WTC11 (cell line): ENCODE results near the gene ISCU. TPM values are rescaled to one million over a fixed set of nuclear protein-coding genes. Genes with fewer than 3 reads are reported as not detected.

Experiments
- ATAC-seq: fragments of 200-7000 bp; cut with Tn5 transposase; 2 replicates; pipeline ENCODE4 v1.10.0; 2021; ENCODE audit warnings: mild to moderate bottlenecking, moderate library complexity
- CTCF ChIA-PET: fragments of 300-600 bp; sonication (Branson Sonifier 250); formaldehyde crosslinking; loops from one replicate; lab custom pipeline; 2021; ENCODE audit warnings: antibody characterized with exemption; lab: Charles Lee
- POLR2A ChIA-PET: fragments of 350-600 bp; sonication (Branson Sonifier 250); formaldehyde crosslinking; loops from one replicate; lab custom pipeline; 2021; ENCODE audit warnings: antibody characterized with exemption; lab: Charles Lee
- DNase-seq: peaks from one replicate; pipeline ENCODE4 v3.0.0; 2021; ENCODE audit warnings: low spot score
- H3K27ac Mint-ChIP-seq: 2 replicates; pipeline ENCODE4 v1.8.0; 2021; ENCODE audit warnings: mixed read lengths
- H3K27me3 Mint-ChIP-seq: 2 replicates; pipeline ENCODE4 v1.8.0; 2021; ENCODE audit warnings: low read depth, mild to moderate bottlenecking, moderate library complexity, mixed read lengths
- H3K36me3 Mint-ChIP-seq: 2 replicates; pipeline ENCODE4 v1.8.0; 2021; ENCODE audit warnings: mixed read lengths
- H3K4me1 Mint-ChIP-seq: 2 replicates; pipeline ENCODE4 v1.8.0; 2022; ENCODE audit warnings: mixed read lengths
- H3K4me3 Mint-ChIP-seq: 2 replicates; pipeline ENCODE4 v1.8.0; 2021; ENCODE audit warnings: mild to moderate bottlenecking, moderate library complexity, mixed read lengths
- H3K9me3 Mint-ChIP-seq: 2 replicates; pipeline ENCODE4 v1.8.0; 2021; ENCODE audit warnings: mixed read lengths
- ATF3 ChIP-seq: sonication (generic); formaldehyde crosslinking; conservative IDR thresholded peaks from 2 replicates; pipeline ENCODE4 v1.8.1; 2022; ENCODE audit warnings: mild to moderate bottlenecking, missing genetic modification reagents
- ATF6 ChIP-seq: sonication (generic); formaldehyde crosslinking; IDR thresholded peaks from 2 replicates; pipeline ENCODE4 v1.8.1; 2023; ENCODE audit warnings: mild to moderate bottlenecking, missing genetic modification reagents
- E2F1 ChIP-seq: sonication (generic); formaldehyde crosslinking; IDR thresholded peaks from 2 replicates; pipeline ENCODE4 v1.8.0; 2022; ENCODE audit warnings: mild to moderate bottlenecking, missing genetic modification reagents
- ELF4 ChIP-seq: sonication (generic); formaldehyde crosslinking; IDR thresholded peaks from 2 replicates; pipeline ENCODE4 v1.8.1; 2022; ENCODE audit warnings: low read depth, mild to moderate bottlenecking, moderate library complexity, missing genetic modification reagents
- FOXK1 ChIP-seq: sonication (generic); formaldehyde crosslinking; IDR thresholded peaks from 2 replicates; pipeline ENCODE4 v1.8.0; 2022; ENCODE audit warnings: mild to moderate bottlenecking, moderate library complexity, missing genetic modification reagents
- KAT7 ChIP-seq: sonication (generic); formaldehyde crosslinking; IDR thresholded peaks from 2 replicates; pipeline ENCODE4 v1.8.1; 2023; ENCODE audit warnings: missing genetic modification reagents, mild to moderate bottlenecking, borderline replicate concordance
- MXD4 ChIP-seq: fragments of 250-450 bp; sonication (Bioruptor Pico); IDR thresholded peaks from 2 replicates; pipeline ENCODE4 v1.8.0; 2021; ENCODE audit warnings: mild to moderate bottlenecking, moderate library complexity, borderline replicate concordance
- NR2C2 ChIP-seq: sonication (generic); formaldehyde crosslinking; IDR thresholded peaks from 2 replicates; pipeline ENCODE4 v1.8.0; 2022; ENCODE audit warnings: mild to moderate bottlenecking, missing genetic modification reagents
- NR3C1 ChIP-seq: sonication (generic); formaldehyde crosslinking; conservative IDR thresholded peaks from 2 replicates; pipeline ENCODE4 v1.8.1; 2023; ENCODE audit warnings: low read depth, mild to moderate bottlenecking, missing genetic modification reagents
- PRDM15 ChIP-seq: sonication (generic); formaldehyde crosslinking; IDR thresholded peaks from 2 replicates; pipeline ENCODE4 v1.8.0; 2022; ENCODE audit warnings: missing genetic modification reagents
- RORB ChIP-seq: fragments of 250-450 bp; sonication (Bioruptor Pico); IDR thresholded peaks from 2 replicates; pipeline ENCODE4 v1.9.0; 2021; ENCODE audit warnings: mild to moderate bottlenecking
- SMAD4 ChIP-seq: sonication (generic); formaldehyde crosslinking; IDR thresholded peaks from 2 replicates; pipeline ENCODE4 v1.8.0; 2022; ENCODE audit warnings: mild to moderate bottlenecking, missing genetic modification reagents
- SP1 ChIP-seq: sonication (generic); formaldehyde crosslinking; conservative IDR thresholded peaks from 2 replicates; pipeline ENCODE4 v1.8.1; 2022; ENCODE audit warnings: missing genetic modification reagents
- TEAD1 ChIP-seq: sonication (generic); formaldehyde crosslinking; IDR thresholded peaks from 2 replicates; pipeline ENCODE4 v1.8.0; 2022; ENCODE audit warnings: mild to moderate bottlenecking, missing genetic modification reagents
- USF2 ChIP-seq: sonication (generic); formaldehyde crosslinking; IDR thresholded peaks from 2 replicates; pipeline ENCODE4 v1.8.1; 2023; ENCODE audit warnings: mild to moderate bottlenecking, missing genetic modification reagents, moderate library complexity
- ZNF671 ChIP-seq: fragments of 250-450 bp; sonication (Bioruptor Pico); IDR thresholded peaks from 2 replicates; pipeline ENCODE4 v1.8.0; 2021; ENCODE audit warnings: mild to moderate bottlenecking
- total RNA-seq: library from RNA; stranded (reverse); gene quantifications from 3 replicates; pipeline ENCODE4 v1.2.3, GENCODE V29; 2021
- TF ChIP-seq, protein P1 (sequence below): sonication (generic); formaldehyde crosslinking; IDR thresholded peaks from 2 replicates; pipeline ENCODE4 v1.8.1; 2023; ENCODE audit warnings: mild to moderate bottlenecking, missing genetic modification reagents, borderline replicate concordance
- TF ChIP-seq, protein P2 (sequence below): sonication (generic); formaldehyde crosslinking; IDR thresholded peaks from 2 replicates; pipeline ENCODE4 v1.8.0; 2022; ENCODE audit warnings: mild to moderate bottlenecking, missing genetic modification reagents

Gene ISCU
- total RNA-seq, 1 experiment from 2014 or later: 85.9 TPM

DNA sequence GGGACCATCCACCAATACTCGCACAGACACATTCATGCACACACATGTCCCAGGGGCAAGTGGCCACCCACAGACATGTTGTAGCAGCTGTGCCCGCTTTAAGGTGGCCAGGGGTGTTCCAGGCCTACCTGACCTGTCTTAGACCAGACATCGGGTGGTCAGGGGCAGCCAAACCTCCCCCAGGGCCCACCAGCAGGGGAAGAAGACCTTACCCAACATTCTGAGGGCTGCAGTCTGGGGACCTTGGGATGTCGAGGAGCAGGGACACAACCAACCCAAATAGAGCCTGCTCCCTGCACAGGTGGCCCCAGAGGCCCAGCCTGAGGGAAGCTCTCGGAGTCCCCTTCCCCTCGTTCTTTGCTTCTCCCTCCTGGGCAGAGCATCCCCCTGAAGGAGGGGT, 37.1 kb downstream of the ISCU start:
- ChIA-PET CTCF (interaction anchor here (1.0 to 2.4 kb wide), 2 partner anchors 19 to 37 kb away, joined by 3 to 8 read pairs; partner anchors contain the start of gene ISCU), POLR2A (interaction anchor here (1.2 kb wide), 1 partner anchor 37 kb away, joined by 4 read pairs; the partner anchor contains the start of gene ISCU)
- H3K36me3 Mint-ChIP-seq: no peaks in the 10 kb centered on the region
- TF ChIP-seq ATF3 (CRISPR knock-in tag) (no peak), SMAD4 (CRISPR knock-in tag) (no peak), NR2C2 (no peak), ELF4 (CRISPR knock-in tag) (no peak), ZNF671 (no peak), SP1 (CRISPR knock-in tag) (no peak), USF2 (CRISPR knock-in tag) (no peak), KAT7 (CRISPR knock-in tag) (no peak), MXD4 (CRISPR knock-in tag) (no peak), NR3C1 (CRISPR knock-in tag) (no peak), ATF6 (CRISPR knock-in tag) (no peak), E2F1 (CRISPR knock-in tag) (no peak)
- TF ChIP-seq, protein P1, sequence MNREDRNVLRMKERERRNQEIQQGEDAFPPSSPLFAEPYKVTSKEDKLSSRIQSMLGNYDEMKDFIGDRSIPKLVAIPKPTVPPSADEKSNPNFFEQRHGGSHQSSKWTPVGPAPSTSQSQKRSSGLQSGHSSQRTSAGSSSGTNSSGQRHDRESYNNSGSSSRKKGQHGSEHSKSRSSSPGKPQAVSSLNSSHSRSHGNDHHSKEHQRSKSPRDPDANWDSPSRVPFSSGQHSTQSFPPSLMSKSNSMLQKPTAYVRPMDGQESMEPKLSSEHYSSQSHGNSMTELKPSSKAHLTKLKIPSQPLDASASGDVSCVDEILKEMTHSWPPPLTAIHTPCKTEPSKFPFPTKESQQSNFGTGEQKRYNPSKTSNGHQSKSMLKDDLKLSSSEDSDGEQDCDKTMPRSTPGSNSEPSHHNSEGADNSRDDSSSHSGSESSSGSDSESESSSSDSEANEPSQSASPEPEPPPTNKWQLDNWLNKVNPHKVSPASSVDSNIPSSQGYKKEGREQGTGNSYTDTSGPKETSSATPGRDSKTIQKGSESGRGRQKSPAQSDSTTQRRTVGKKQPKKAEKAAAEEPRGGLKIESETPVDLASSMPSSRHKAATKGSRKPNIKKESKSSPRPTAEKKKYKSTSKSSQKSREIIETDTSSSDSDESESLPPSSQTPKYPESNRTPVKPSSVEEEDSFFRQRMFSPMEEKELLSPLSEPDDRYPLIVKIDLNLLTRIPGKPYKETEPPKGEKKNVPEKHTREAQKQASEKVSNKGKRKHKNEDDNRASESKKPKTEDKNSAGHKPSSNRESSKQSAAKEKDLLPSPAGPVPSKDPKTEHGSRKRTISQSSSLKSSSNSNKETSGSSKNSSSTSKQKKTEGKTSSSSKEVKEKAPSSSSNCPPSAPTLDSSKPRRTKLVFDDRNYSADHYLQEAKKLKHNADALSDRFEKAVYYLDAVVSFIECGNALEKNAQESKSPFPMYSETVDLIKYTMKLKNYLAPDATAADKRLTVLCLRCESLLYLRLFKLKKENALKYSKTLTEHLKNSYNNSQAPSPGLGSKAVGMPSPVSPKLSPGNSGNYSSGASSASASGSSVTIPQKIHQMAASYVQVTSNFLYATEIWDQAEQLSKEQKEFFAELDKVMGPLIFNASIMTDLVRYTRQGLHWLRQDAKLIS (CRISPR knock-in tag): no peak
- TF ChIP-seq, protein P2, sequence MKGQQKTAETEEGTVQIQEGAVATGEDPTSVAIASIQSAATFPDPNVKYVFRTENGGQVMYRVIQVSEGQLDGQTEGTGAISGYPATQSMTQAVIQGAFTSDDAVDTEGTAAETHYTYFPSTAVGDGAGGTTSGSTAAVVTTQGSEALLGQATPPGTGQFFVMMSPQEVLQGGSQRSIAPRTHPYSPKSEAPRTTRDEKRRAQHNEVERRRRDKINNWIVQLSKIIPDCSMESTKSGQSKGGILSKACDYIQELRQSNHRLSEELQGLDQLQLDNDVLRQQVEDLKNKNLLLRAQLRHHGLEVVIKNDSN (CRISPR knock-in tag): no peak
- H3K4me1 Mint-ChIP-seq: peaks cover 10% of the 10 kb centered on the region
- DNase-seq (no peak), ATAC-seq (no peak)
- no peak overlapping the region for H3K4me3 Mint-ChIP-seq
- H3K27ac Mint-ChIP-seq: no peak overlapping the region
- H3K9me3 Mint-ChIP-seq: no peaks in the 10 kb centered on the region
- no peaks in the 10 kb centered on the region for H3K27me3 Mint-ChIP-seq

DNA sequence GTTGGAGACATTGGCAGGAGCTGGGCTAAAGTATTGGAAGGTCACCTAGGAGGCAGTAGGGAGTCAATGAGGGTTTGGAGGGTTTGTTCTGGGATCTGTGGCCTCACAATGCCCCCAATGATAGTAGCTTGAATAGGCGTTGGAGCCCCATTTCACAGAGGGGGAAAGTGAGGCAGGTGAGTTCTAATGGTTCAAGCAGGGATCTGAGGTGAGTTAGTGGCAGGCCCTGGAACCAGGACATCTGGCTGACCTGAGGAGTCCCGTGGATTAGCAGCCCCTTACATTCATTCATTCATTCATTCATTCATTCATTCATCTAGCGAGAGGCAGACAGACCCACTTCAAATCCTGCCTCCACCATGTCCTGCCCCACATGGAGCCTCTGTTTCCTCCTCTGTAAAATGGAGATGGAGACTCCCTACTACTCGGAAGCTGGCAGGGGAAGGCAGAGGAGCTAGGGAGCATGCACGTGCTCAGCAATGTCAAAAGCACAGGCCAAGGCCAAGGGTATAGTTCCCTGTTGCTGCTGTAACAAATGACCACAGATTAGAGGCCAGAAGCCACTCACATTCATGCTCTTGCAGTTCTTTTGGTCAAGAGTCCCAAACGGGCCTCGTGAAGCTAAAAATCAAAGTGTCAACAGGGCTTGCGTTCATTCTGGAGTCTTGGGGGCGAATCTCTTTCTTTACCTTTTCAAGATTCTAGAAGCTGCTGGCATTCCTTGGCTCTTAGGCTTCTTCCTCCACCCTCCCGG, 37.7 kb downstream of the ISCU start:
- Mint-ChIP-seq H3K4me3 (no peak overlapping the region), H3K27me3 (no peaks in the 10 kb centered on the region), H3K9me3 (no peaks in the 10 kb centered on the region), H3K27ac (no peak overlapping the region), H3K36me3 (no peaks in the 10 kb centered on the region), H3K4me1 (peaks cover 13% of the 10 kb centered on the region)
- ChIA-PET POLR2A (interaction anchor here (1.1 to 1.2 kb wide), 2 partner anchors 11 to 38 kb away, joined by 3 to 4 read pairs; partner anchors contain the start of gene ISCU), CTCF (interaction anchor here (1.0 to 2.4 kb wide), 4 partner anchors 13 to 39 kb away, joined by 3 to 9 read pairs (median 6); partner anchors contain the start of gene ISCU)
- peak; percentile 25; the same call in 1 of the 2 replicates for ATAC-seq
- DNase-seq: no peak
- TF ChIP-seq RORB (CRISPR knock-in tag) (no peak), PRDM15 (CRISPR knock-in tag) (no peak), FOXK1 (CRISPR knock-in tag) (no peak), TEAD1 (CRISPR knock-in tag) (no peak), ELF4 (CRISPR knock-in tag) (no peak), MXD4 (CRISPR knock-in tag) (no peak)
